ENCODE data around the gene ZFAND2B. TPM values are rescaled to one million over a fixed set of nuclear protein-coding genes. Genes with fewer than 3 reads are reported as not detected.

ZFAND2B gene
- polyA plus RNA-seq, 1 experiment: 24.5 TPM

GRCh38 chr2:219216535-219216915 lies 9.9 kb downstream of the ZFAND2B start:
- Histone ChIP-seq H3K27me3 (ENCODE audit: control insufficient read depth, insufficient read depth, low read length) (no peaks in the 10 kb centered on the region), H3K27ac (ENCODE audit: low read depth, low read length) (no peak overlapping the region), H3K9me3 (ENCODE audit: control insufficient read depth, insufficient read depth, low read length) (no peaks in the 10 kb centered on the region; the same call in 1 of the 2 replicates), H3K4me3 (ENCODE audit: low read depth, low read length) (no peak overlapping the region)
- no peak for DNase-seq (ENCODE audit: low read depth, low spot score)
- TF ChIP-seq CTCF (IDR thresholded peaks at IDR 0.05; ENCODE audit: low read depth, low read length): no peak
- POLR2A ChIA-PET: interaction anchor here (4.6 kb wide), 1 partner anchor 9 kb away, joined by 37 read pairs; the partner anchor contains the start of gene ZFAND2B
- CTCF ChIA-PET: interaction anchor here (1.1 to 2.8 kb wide), 3 partner anchors 46 to 79 kb away, joined by 4 to 11 read pairs (median 4); no protein-coding TSS in a partner anchor

- no peak for DNase-seq (ENCODE audit: low read depth, low spot score)
- H3K27me3 ChIP-seq (ENCODE audit: control insufficient read depth, insufficient read depth, low read length): no peaks in the 10 kb centered on the region
- H3K9me3 ChIP-seq (ENCODE audit: control insufficient read depth, insufficient read depth, low read length): no peaks in the 10 kb centered on the region; the same call in 1 of the 2 replicates
- TF ChIP-seq CTCF (IDR thresholded peaks at IDR 0.05; ENCODE audit: low read depth, low read length): no peak
- peak overlapping the region; percentile 96 for H3K27ac ChIP-seq (ENCODE audit: low read depth, low read length)
- CTCF ChIA-PET: interaction anchor here (0.5 to 1.5 kb wide), 3 partner anchors 60 to 238 kb away, joined by 3 to 4 read pairs (median 3); no protein-coding TSS in a partner anchor
- POLR2A ChIA-PET: interaction anchor here (0.6 to 4.6 kb wide), 14 partner anchors 11 to 169 kb away, joined by 3 to 37 read pairs (median 5); partner anchors contain the start of genes ANKZF1, ATG9A, CNPPD1 and DNAJB2
- H3K4me3 ChIP-seq (ENCODE audit: low read depth, low read length): peak overlapping the region; percentile 69
Observed at GRCh38 chr2:219218217-219218731, 11.7 kb downstream of the ZFAND2B start.

GRCh38 chr2:219218732-219219701 lies 12.4 kb downstream of the ZFAND2B start, which contains the start of gene ABCB6:
Gene ABCB6 (minus strand): TSS chr2:219218958. CDS start chr2:219218673, 285 bp downstream.
- CTCF ChIA-PET: interaction anchor here (0.5 to 1.5 kb wide), 4 partner anchors 59 to 239 kb away, joined by 3 to 4 read pairs (median 3); no protein-coding TSS in a partner anchor

GRCh38 chr2:219219784-219220532 lies 13.4 kb downstream of the ZFAND2B start:
- POLR2A ChIA-PET: interaction anchor here (4.6 kb wide), 1 partner anchor 13 kb away, joined by 37 read pairs; the partner anchor contains the start of gene ZFAND2B
- CTCF ChIA-PET: interaction anchor here (0.6 to 1.6 kb wide), 2 partner anchors 75 kb away, joined by 3 to 7 read pairs; no protein-coding TSS in a partner anchor

More at GRCh38 chr2:219218732-219219701, 12.4 kb downstream of the ZFAND2B start, which contains the start of gene ABCB6:
- POLR2A ChIA-PET: interaction anchor here (0.6 to 4.6 kb wide), 10 partner anchors 11 to 90 kb away, joined by 3 to 37 read pairs (median 6); partner anchors contain the start of genes ANKZF1, ATG9A, CNPPD1 and DNAJB2
- peak within 1 kb of the TSS; percentile 69 for H3K4me3 ChIP-seq (ENCODE audit: low read depth, low read length)
- DNase-seq (ENCODE audit: low read depth, low spot score): peak; percentile 84
- no peaks in the 10 kb centered on the region for H3K27me3 ChIP-seq (ENCODE audit: control insufficient read depth, insufficient read depth, low read length)
- TF ChIP-seq CTCF (IDR thresholded peaks at IDR 0.05; ENCODE audit: low read depth, low read length): no peak
- H3K9me3 ChIP-seq (ENCODE audit: control insufficient read depth, insufficient read depth, low read length): no peaks in the 10 kb centered on the region; the same call in 1 of the 2 replicates
- H3K27ac ChIP-seq (ENCODE audit: low read depth, low read length): peak within 1 kb of the TSS; percentile 96

More at GRCh38 chr2:219219784-219220532, 13.4 kb downstream of the ZFAND2B start:
- H3K27ac ChIP-seq (ENCODE audit: low read depth, low read length): no peak overlapping the region
- no peak for DNase-seq (ENCODE audit: low read depth, low spot score)
- H3K9me3 ChIP-seq (ENCODE audit: control insufficient read depth, insufficient read depth, low read length): no peaks in the 10 kb centered on the region; the same call in 1 of the 2 replicates
- no peak for TF ChIP-seq CTCF (IDR thresholded peaks at IDR 0.05; ENCODE audit: low read depth, low read length)
- H3K4me3 ChIP-seq (ENCODE audit: low read depth, low read length): no peak overlapping the region
- no peaks in the 10 kb centered on the region for H3K27me3 ChIP-seq (ENCODE audit: control insufficient read depth, insufficient read depth, low read length)
